Activated CD4-positive, alpha-beta T cell treated with anti-CD3 and anti-CD28 coated beads, Interleukin-2, amount 50 U/mL, for 1 hour (primary cell): ENCODE results near the gene THSD7B.
"Not testable (repeated sequence)": the region's sequence is repeated elsewhere in the genome, so short reads cannot be mapped to it uniquely, and the experiment has no call there.

Experiments used
- DNase-seq: peaks from one replicate; pipeline ENCODE4 v3.0.0-alpha.2; 2020

The THSD7B gene

GRCh38 chr2:137444970-137445369, 679.6 kb downstream of the THSD7B start:
- no peak for DNase-seq

GRCh38 chr2:137449454-137449853, 684.1 kb downstream of the THSD7B start:
- no peak for DNase-seq

GRCh38 chr2:137454886-137455285, 689.5 kb downstream of the THSD7B start:
- DNase-seq: no peak

GRCh38 chr2:137467246-137467862, 702.0 kb downstream of the THSD7B start:
- DNase-seq: no peak

GRCh38 chr2:137493261-137493660, 727.9 kb downstream of the THSD7B start:
- DNase-seq: no peak

- no peak for DNase-seq
These were observed 735.3 kb downstream of the THSD7B start for GRCh38 chr2:137500599-137500998.

- no peak for DNase-seq
These were observed 741.9 kb downstream of the THSD7B start for GRCh38 chr2:137507237-137507636.

- DNase-seq: no peak
These were observed 743.5 kb downstream of the THSD7B start for GRCh38 chr2:137508739-137509384.

GRCh38 chr2:137511526-137511925, 746.2 kb downstream of the THSD7B start:
- DNase-seq: no peak

GRCh38 chr2:137521653-137522619, 756.6 kb downstream of the THSD7B start:
- DNase-seq: no peak

GRCh38 chr2:137522620-137523011, 757.3 kb downstream of the THSD7B start:
- no peak for DNase-seq

- no peak for DNase-seq
These were observed 758.6 kb downstream of the THSD7B start for GRCh38 chr2:137523931-137524330.

GRCh38 chr2:137525132-137525531, 759.8 kb downstream of the THSD7B start:
- no peak for DNase-seq

GRCh38 chr2:137525641-137526190, 760.4 kb downstream of the THSD7B start:
- DNase-seq: no peak

GRCh38 chr2:137535897-137536296, 770.6 kb downstream of the THSD7B start:
- DNase-seq: no peak

GRCh38 chr2:137539336-137539735, 774.0 kb downstream of the THSD7B start:
- no peak for DNase-seq

- no peak for DNase-seq
These were observed 782.5 kb downstream of the THSD7B start for GRCh38 chr2:137547842-137548241.

GRCh38 chr2:137566387-137566786, 801.0 kb downstream of the THSD7B start:
- DNase-seq: no peak

- no peak for DNase-seq
These were observed 805.1 kb downstream of the THSD7B start for GRCh38 chr2:137570484-137570883.

- not testable (repeated sequence) for DNase-seq
These were observed 822.5 kb downstream of the THSD7B start for GRCh38 chr2:137587834-137588233.

- DNase-seq: not testable (repeated sequence)
These were observed 823.2 kb downstream of the THSD7B start for GRCh38 chr2:137588578-137588977.

GRCh38 chr2:137590102-137590501, 824.8 kb downstream of the THSD7B start:
- DNase-seq: no peak

- no peak for DNase-seq
These were observed 842.5 kb downstream of the THSD7B start for GRCh38 chr2:137607722-137608318.
